GM12878 (cell line): Measurements from ENCODE around the gene BMP2K. TPM values are rescaled to one million over a fixed set of nuclear protein-coding genes. Genes with fewer than 3 reads are reported as not detected.

Source experiments
- ATF2 ChIP-seq: IDR thresholded peaks from 2 replicates; pipeline ENCODE4 v1.6.1; 2012; ENCODE audit warnings: low read length, inconsistent platforms
- BCL11A ChIP-seq: IDR thresholded peaks from 2 replicates; pipeline ENCODE4 v1.6.1; 2011; ENCODE audit warnings: low read depth, low read length
- EGR1 ChIP-seq, 2 experiments: IDR thresholded peaks; 1 replicate in 1 of 2; 2 replicates in 1 of 2; pipeline ENCODE4 v1.6.1; 2011 to 2012; ENCODE audit warnings: low read depth in 2 of 2, low read length in 2 of 2, borderline replicate concordance in 1 of 2, mild to moderate bottlenecking in 1 of 2, moderate library complexity in 1 of 2
- HSF1 ChIP-seq: fragments of 150-350 bp; IDR thresholded peaks from 2 replicates; pipeline ENCODE4 v1.6.1; 2014; ENCODE audit warnings: mild to moderate bottlenecking, low read depth, low read length
- IRF5 ChIP-seq: fragments of 450-650 bp; IDR thresholded peaks from 2 replicates; pipeline ENCODE4 v1.6.1; 2017; ENCODE audit warnings: borderline replicate concordance
- MXI1 ChIP-seq: fragments of 150-350 bp; IDR thresholded peaks from 2 replicates; pipeline ENCODE4 v1.6.1; 2011; ENCODE audit warnings: low read depth, mild to moderate bottlenecking, inconsistent platforms, low read length, improper control_type of control experiment
- MYB ChIP-seq: fragments of 150-350 bp; IDR thresholded peaks from 2 replicates; pipeline ENCODE4 v1.6.1; 2014; ENCODE audit warnings: mild to moderate bottlenecking, low read depth, low read length, borderline replicate concordance
- PKNOX1 ChIP-seq: fragments of 450-650 bp; IDR thresholded peaks from 2 replicates; pipeline ENCODE4 v1.6.1; 2016; ENCODE audit warnings: mild to moderate bottlenecking
- TAF1 ChIP-seq: IDR thresholded peaks from 2 replicates; pipeline ENCODE4 v1.6.1; 2011; ENCODE audit warnings: mild to moderate bottlenecking, low read depth, low read length, borderline replicate concordance
- ZBTB11 ChIP-seq: fragments of 450-650 bp; formaldehyde crosslinking; IDR thresholded peaks from 2 replicates; pipeline ENCODE4 v1.5.0; 2022; ENCODE audit warnings: mild to moderate bottlenecking, missing genetic modification characterization
- polyA plus RNA-seq, 11 experiments: library from polyadenylated mRNA; depleted of rRNA in 4 of 11; unstranded in 6 of 11; stranded (reverse) in 5 of 11; fragments of >200 nt; fragmentation: Nextera tagmentation in 4 of 11; fragmentation: Illumina TruSeq in 1 of 11; extraction: Ambion mirVana in 4 of 11; extraction: Trizol in 1 of 11; gene quantifications; 1 replicate in 1 of 11; 2 replicates in 10 of 11; pipeline versions ENCODE4 v1.2.1 to v1.2.3, GENCODE V29; 2011 to 2016; ENCODE audit warnings: inconsistent platforms in 2 of 11, missing spikeins in 2 of 11, low read depth in 1 of 11
- total RNA-seq, 4 experiments: library from RNA; depleted of rRNA in 3 of 4; stranded (reverse); fragments of >200 nt in 3 of 4; fragmentation: Illumina TruSeq in 1 of 4; extraction: Trizol in 1 of 4; gene quantifications; 2 replicates each; pipeline versions ENCODE4 v1.2.1 to v1.2.3, GENCODE V29; 2013 to 2021
- TF ChIP-seq, protein P1 (sequence below): fragments of 450-650 bp; IDR thresholded peaks from 2 replicates; pipeline ENCODE4 v1.6.1; 2016; ENCODE audit warnings: mild to moderate bottlenecking, moderate library complexity, borderline replicate concordance

The BMP2K gene
- total and polyA plus RNA-seq, 10 of the 15 experiments (the other 5 are each of a cell fraction or from before 2014, with no cell fraction given), result 3.3 to 84.6 (median 24.8) TPM

DNA sequence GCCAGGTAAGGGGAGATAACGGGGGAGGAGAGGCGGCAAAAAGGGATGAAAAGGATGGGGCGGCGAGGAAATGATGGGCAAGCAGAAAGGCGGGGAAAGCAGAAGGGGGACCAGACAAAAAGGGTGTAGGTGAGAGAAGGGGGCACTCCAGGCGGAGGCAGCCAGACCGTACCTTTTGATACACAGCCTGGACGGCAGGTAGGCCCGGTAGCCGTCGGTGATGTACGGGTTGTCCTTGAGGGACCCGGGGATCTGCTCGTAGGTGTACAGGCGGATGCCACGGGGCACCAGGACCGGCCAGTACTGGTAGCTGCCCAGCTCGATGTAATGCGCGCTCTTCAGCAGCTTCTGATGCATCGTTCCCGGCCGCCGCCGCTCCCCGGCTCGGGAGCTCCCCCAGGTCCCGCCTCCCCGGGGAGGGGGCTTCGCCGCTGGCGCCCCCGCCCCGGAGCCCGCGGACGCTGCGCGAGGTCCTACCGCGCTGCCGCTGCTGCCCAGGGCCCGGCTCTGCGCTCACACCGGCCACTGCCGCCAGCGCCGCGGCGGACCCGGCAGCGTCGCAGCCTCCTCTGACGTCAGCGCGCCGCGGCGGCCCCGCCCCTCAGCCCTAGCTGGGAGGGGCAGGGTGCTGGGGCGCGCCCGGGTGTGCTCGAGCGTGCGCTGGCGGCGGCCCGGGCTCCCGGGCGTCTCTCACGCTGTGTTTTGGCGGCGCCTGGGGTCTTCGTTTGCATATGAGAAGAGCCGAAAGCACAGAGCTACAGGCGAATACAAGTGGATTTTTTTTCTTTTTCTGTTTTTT is 162.9 kb downstream of the BMP2K start, which contains the start of gene PAQR3 (continued):
- TF ChIP-seq, protein P1, sequence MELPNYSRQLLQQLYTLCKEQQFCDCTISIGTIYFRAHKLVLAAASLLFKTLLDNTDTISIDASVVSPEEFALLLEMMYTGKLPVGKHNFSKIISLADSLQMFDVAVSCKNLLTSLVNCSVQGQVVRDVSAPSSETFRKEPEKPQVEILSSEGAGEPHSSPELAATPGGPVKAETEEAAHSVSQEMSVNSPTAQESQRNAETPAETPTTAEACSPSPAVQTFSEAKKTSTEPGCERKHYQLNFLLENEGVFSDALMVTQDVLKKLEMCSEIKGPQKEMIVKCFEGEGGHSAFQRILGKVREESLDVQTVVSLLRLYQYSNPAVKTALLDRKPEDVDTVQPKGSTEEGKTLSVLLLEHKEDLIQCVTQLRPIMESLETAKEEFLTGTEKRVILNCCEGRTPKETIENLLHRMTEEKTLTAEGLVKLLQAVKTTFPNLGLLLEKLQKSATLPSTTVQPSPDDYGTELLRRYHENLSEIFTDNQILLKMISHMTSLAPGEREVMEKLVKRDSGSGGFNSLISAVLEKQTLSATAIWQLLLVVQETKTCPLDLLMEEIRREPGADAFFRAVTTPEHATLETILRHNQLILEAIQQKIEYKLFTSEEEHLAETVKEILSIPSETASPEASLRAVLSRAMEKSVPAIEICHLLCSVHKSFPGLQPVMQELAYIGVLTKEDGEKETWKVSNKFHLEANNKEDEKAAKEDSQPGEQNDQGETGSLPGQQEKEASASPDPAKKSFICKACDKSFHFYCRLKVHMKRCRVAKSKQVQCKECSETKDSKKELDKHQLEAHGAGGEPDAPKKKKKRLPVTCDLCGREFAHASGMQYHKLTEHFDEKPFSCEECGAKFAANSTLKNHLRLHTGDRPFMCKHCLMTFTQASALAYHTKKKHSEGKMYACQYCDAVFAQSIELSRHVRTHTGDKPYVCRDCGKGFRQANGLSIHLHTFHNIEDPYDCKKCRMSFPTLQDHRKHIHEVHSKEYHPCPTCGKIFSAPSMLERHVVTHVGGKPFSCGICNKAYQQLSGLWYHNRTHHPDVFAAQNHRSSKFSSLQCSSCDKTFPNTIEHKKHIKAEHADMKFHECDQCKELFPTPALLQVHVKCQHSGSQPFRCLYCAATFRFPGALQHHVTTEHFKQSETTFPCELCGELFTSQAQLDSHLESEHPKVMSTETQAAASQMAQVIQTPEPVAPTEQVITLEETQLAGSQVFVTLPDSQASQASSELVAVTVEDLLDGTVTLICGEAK, result no peak
- TF ChIP-seq HSF1, result no peak
- peak; percentile 35; the same call in 1 of the 2 replicates for TF ChIP-seq TAF1
- no peak for TF ChIP-seq MXI1
- no peak for TF ChIP-seq ATF2
- TF ChIP-seq BCL11A, result 0 out of 2 replicates have a peak, but pooled peaks have one; percentile 4
- TF ChIP-seq MYB, result no peak
- no peak for TF ChIP-seq ZBTB11 (CRISPR knock-in tag)
- TF ChIP-seq EGR1 (IDR thresholded peaks at IDR 0.05; ENCODE audit: borderline replicate concordance in 1 of 2, low read depth in 2 of 2, low read length in 2 of 2), result peak; percentile 9 to 53; a peak in 2 of 3 replicates
- no peak for TF ChIP-seq PKNOX1
- TF ChIP-seq IRF5, result no peak
